HL-60 (cell line): ENCODE measurements around the gene KLHL25.

Experiments
- DNase-seq, 2 experiments: peaks; one replicate each; pipeline ENCODE4 v3.0.0-alpha.2; 2010 to 2020; ENCODE audit warnings: low read depth in 1 of 2, low spot score in 1 of 2
- H3K27ac ChIP-seq: fragments of 250-450 bp; sonication (Bioruptor Pico); replicated peaks from 2 replicates; pipeline ENCODE4 v1.5.1; 2020; ENCODE audit warnings: mild to moderate bottlenecking, moderate library complexity
- H3K27me3 ChIP-seq: fragments of 250-450 bp; sonication (Bioruptor Pico); 2 replicates; pipeline ENCODE4 v1.5.1; 2021; ENCODE audit warnings: mild to moderate bottlenecking, moderate library complexity; ENCODE audit not compliant: insufficient read depth, poor library complexity, severe bottlenecking
- H3K4me3 ChIP-seq: replicated peaks from 2 replicates; pipeline ENCODE4 v1.5.1; 2011; ENCODE audit warnings: mild to moderate bottlenecking, control low read depth, low read length; ENCODE audit not compliant: insufficient read depth
- CTCF ChIP-seq: IDR thresholded peaks from one replicate; pipeline ENCODE4 v1.5.1; 2011; ENCODE audit warnings: low read length, control low read depth, inconsistent platforms; ENCODE audit not compliant: insufficient read depth
- GABPA ChIP-seq: IDR thresholded peaks from 2 replicates; pipeline ENCODE4 v1.6.1; 2012; ENCODE audit warnings: low read depth
- POLR2AphosphoS5 ChIP-seq: IDR thresholded peaks from 2 replicates; pipeline ENCODE4 v1.6.1; 2012; ENCODE audit warnings: low read depth
- REST ChIP-seq: IDR thresholded peaks from 2 replicates; pipeline ENCODE4 v1.6.1; 2012; ENCODE audit warnings: low read depth; ENCODE audit not compliant: insufficient replicate concordance
- SPI1 ChIP-seq: IDR thresholded peaks from 2 replicates; pipeline ENCODE4 v1.6.1; 2012; ENCODE audit warnings: low read depth, mild to moderate bottlenecking, borderline replicate concordance

Gene KLHL25

GRCh38 chr15:85771271-85771670, 23.5 kb downstream of the KLHL25 start:
- H3K27me3 ChIP-seq = no peaks in the 10 kb centered on the region
- H3K4me3 ChIP-seq = no peak overlapping the region
- TF ChIP-seq REST = no peak
- TF ChIP-seq SPI1 = no peak
- TF ChIP-seq POLR2AphosphoS5 = no peak
- no peak for TF ChIP-seq CTCF
- TF ChIP-seq GABPA = no peak
- no peak for DNase-seq
- no peak overlapping the region for H3K27ac ChIP-seq

GRCh38 chr15:85770096-85771041, 24.4 kb downstream of the KLHL25 start:
- TF ChIP-seq POLR2AphosphoS5 = no peak
- TF ChIP-seq CTCF = no peak
- DNase-seq = no peak
- H3K27ac ChIP-seq = no peak overlapping the region

GRCh38 chr15:85769182-85769900, 25.4 kb downstream of the KLHL25 start:
- Histone ChIP-seq H3K27me3 (no peaks in the 10 kb centered on the region), H3K27ac (no peak overlapping the region), H3K4me3 (no peak overlapping the region)
- no peak for TF ChIP-seq SPI1
- no peak for TF ChIP-seq GABPA
- no peak for TF ChIP-seq REST
- TF ChIP-seq CTCF = no peak
- DNase-seq = no peak

More at GRCh38 chr15:85770096-85771041, 24.4 kb downstream of the KLHL25 start:
- no peaks in the 10 kb centered on the region for H3K27me3 ChIP-seq
- no peak overlapping the region for H3K4me3 ChIP-seq
